Stimulated activated CD4-positive, alpha-beta T cell treated with anti-CD3 and anti-CD28 coated beads, Interleukin-2, amount 100 ng/mL, for 24 hours (primary cell): ENCODE data around the gene PRM3.

ENCODE experiments used
- DNase-seq, 2 donors: peaks; one replicate each; pipeline ENCODE4 v3.0.0-alpha.2; 2020

The PRM3 gene

GRCh38 chr16:11224096-11224893, 49.1 kb downstream of the PRM3 start:
- peak; percentile 58 to 74 for DNase-seq
